ENCODE results near the gene RIMS3. TPM values are rescaled to one million over a fixed set of nuclear protein-coding genes. Genes with fewer than 3 reads are reported as not detected.

Gene RIMS3
- total RNA-seq, 1 donor from 2014 or later = 13.7 TPM

- DNase-seq (ENCODE audit: low read depth) = peak; percentile 99
Observed at GRCh38 chr1:40691538-40692428, 26.3 kb upstream of the RIMS3 start, which contains the start of gene NFYC. NFYC (plus strand) TSS chr1:40691704; CDS start chr1:40738844, 47,140 bp downstream.

- DNase-seq (ENCODE audit: low read depth) = no peak
Observed at GRCh38 chr1:40690771-40691537, 25.5 kb upstream of the RIMS3 start.

GRCh38 chr1:40689737-40690136 lies 24.3 kb upstream of the RIMS3 start:
- DNase-seq (ENCODE audit: low read depth) = no peak

GRCh38 chr1:40687661-40688060 lies 22.2 kb upstream of the RIMS3 start:
- DNase-seq (ENCODE audit: low read depth) = no peak

- DNase-seq (ENCODE audit: low read depth) = no peak
Observed at GRCh38 chr1:40687059-40687458, 21.6 kb upstream of the RIMS3 start.

GRCh38 chr1:40684669-40685068 lies 19.2 kb upstream of the RIMS3 start:
- no peak for DNase-seq (ENCODE audit: low read depth)

GRCh38 chr1:40679165-40679953 lies 13.9 kb upstream of the RIMS3 start:
- DNase-seq (ENCODE audit: low read depth) = no peak

- no peak for DNase-seq (ENCODE audit: low read depth)
Observed at GRCh38 chr1:40676501-40676900, 11.0 kb upstream of the RIMS3 start.

- DNase-seq (ENCODE audit: low read depth) = no peak
Observed at GRCh38 chr1:40673452-40673851, 8.0 kb upstream of the RIMS3 start.

- DNase-seq (ENCODE audit: low read depth) = peak; percentile 83
Observed at GRCh38 chr1:40668769-40669525, 3.5 kb upstream of the RIMS3 start.

- no peak for DNase-seq (ENCODE audit: low read depth)
Observed at GRCh38 chr1:40664791-40665190, 691 bp downstream of the RIMS3 start.

- peak; percentile 78 for DNase-seq (ENCODE audit: low read depth)
Observed at GRCh38 chr1:40664167-40664537, 1.3 kb downstream of the RIMS3 start.

- DNase-seq (ENCODE audit: low read depth) = peak; percentile 74
Observed at GRCh38 chr1:40663324-40664166, 1.9 kb downstream of the RIMS3 start.

GRCh38 chr1:40662864-40663263 lies 2.6 kb downstream of the RIMS3 start:
- DNase-seq (ENCODE audit: low read depth) = peak; percentile 92

- no peak for DNase-seq (ENCODE audit: low read depth)
Observed at GRCh38 chr1:40662151-40662550, 3.3 kb downstream of the RIMS3 start.

GRCh38 chr1:40661678-40662077 lies 3.8 kb downstream of the RIMS3 start:
- no peak for DNase-seq (ENCODE audit: low read depth)

- no peak for DNase-seq (ENCODE audit: low read depth)
Observed at GRCh38 chr1:40659649-40659947, 5.9 kb downstream of the RIMS3 start.

GRCh38 chr1:40658751-40659648 lies 6.5 kb downstream of the RIMS3 start:
- DNase-seq (ENCODE audit: low read depth) = no peak

- no peak for DNase-seq (ENCODE audit: low read depth)
Observed at GRCh38 chr1:40657046-40657445, 8.4 kb downstream of the RIMS3 start.

All from myocyte (in vitro differentiated cells).